HG02759 (cell line): Measurements from ENCODE around the gene UMODL1.

Source experiments
- ATAC-seq: cut with Tn5 transposase; IDR thresholded peaks from one replicate; pipeline ENCODE4 v1.9.1; 2021; ENCODE audit warnings: mild to moderate bottlenecking, moderate library complexity; ENCODE audit not compliant: unreplicated experiment

UMODL1 gene

GRCh38 chr21:42125571-42126544 lies 54.7 kb downstream of the UMODL1 start:
- ATAC-seq = no peak

GRCh38 chr21:42127164-42128150 lies 56.3 kb downstream of the UMODL1 start:
- no peak for ATAC-seq

GRCh38 chr21:42129300-42130266 lies 58.5 kb downstream of the UMODL1 start:
- ATAC-seq = no peak

- ATAC-seq = no peak
Observed at GRCh38 chr21:42130441-42130840, 59.3 kb downstream of the UMODL1 start.

- no peak for ATAC-seq
Observed at GRCh38 chr21:42132183-42132582, 61.1 kb downstream of the UMODL1 start.

- no peak for ATAC-seq
Observed at GRCh38 chr21:42133131-42133530, 62.0 kb downstream of the UMODL1 start.

- ATAC-seq = no peak
Observed at GRCh38 chr21:42135386-42136052, 64.4 kb downstream of the UMODL1 start.

- ATAC-seq = no peak
Observed at GRCh38 chr21:42137191-42137904, 66.2 kb downstream of the UMODL1 start.

GRCh38 chr21:42140196-42140934 lies 69.2 kb downstream of the UMODL1 start:
- ATAC-seq = no peak

- ATAC-seq = no peak
Observed at GRCh38 chr21:42141643-42142042, 70.5 kb downstream of the UMODL1 start.

GRCh38 chr21:42142141-42142540 lies 71.0 kb downstream of the UMODL1 start:
- ATAC-seq = no peak

GRCh38 chr21:42142627-42143026 lies 71.5 kb downstream of the UMODL1 start:
- no peak for ATAC-seq

GRCh38 chr21:42143111-42143510 lies 72.0 kb downstream of the UMODL1 start:
- ATAC-seq = no peak

- no peak for ATAC-seq
Observed at GRCh38 chr21:42144221-42144620, 73.1 kb downstream of the UMODL1 start.

- ATAC-seq = no peak
Observed at GRCh38 chr21:42144679-42145568, 73.8 kb downstream of the UMODL1 start.

GRCh38 chr21:42145569-42146272 lies 74.6 kb downstream of the UMODL1 start:
- ATAC-seq = peak; percentile 47
